PFSK-1 (cell line): Measurements from ENCODE around the gene AGO3.

Experiments used
- FOXP2 ChIP-seq: optimal IDR thresholded peaks from 2 replicates; pipeline ENCODE3; 2011; ENCODE audit warnings: borderline replicate concordance, control low read depth, inconsistent platforms; ENCODE audit not compliant: insufficient read depth; ENCODE audit errors: extremely low read length, extremely low read depth
- POLR2AphosphoS5 ChIP-seq: IDR thresholded peaks from 2 replicates; pipeline ENCODE4 v1.6.1; 2012; ENCODE audit warnings: low read depth, mild to moderate bottlenecking, control low read depth, low read length, moderate library complexity
- SIN3A ChIP-seq: IDR thresholded peaks from 2 replicates; pipeline ENCODE4 v1.6.1; 2012; ENCODE audit warnings: mild to moderate bottlenecking, low read length, moderate library complexity, borderline replicate concordance; ENCODE audit not compliant: insufficient read depth
- TAF1 ChIP-seq: IDR thresholded peaks from 2 replicates; pipeline ENCODE4 v1.6.1; 2012; ENCODE audit warnings: low read length, control low read depth, borderline replicate concordance; ENCODE audit not compliant: insufficient read depth
- TF ChIP-seq, protein P1 (sequence below), 2 experiments: IDR thresholded peaks; 2 replicates each; pipeline versions ENCODE4 v1.6.1 to v1.8.0; 2011 to 2012; ENCODE audit warnings: low read depth in 2 of 2, low read length in 2 of 2, control low read depth in 1 of 2, inconsistent platforms in 1 of 2, mild to moderate bottlenecking in 1 of 2, moderate library complexity in 1 of 2; ENCODE audit not compliant: insufficient read depth in 1 of 2

DNA sequence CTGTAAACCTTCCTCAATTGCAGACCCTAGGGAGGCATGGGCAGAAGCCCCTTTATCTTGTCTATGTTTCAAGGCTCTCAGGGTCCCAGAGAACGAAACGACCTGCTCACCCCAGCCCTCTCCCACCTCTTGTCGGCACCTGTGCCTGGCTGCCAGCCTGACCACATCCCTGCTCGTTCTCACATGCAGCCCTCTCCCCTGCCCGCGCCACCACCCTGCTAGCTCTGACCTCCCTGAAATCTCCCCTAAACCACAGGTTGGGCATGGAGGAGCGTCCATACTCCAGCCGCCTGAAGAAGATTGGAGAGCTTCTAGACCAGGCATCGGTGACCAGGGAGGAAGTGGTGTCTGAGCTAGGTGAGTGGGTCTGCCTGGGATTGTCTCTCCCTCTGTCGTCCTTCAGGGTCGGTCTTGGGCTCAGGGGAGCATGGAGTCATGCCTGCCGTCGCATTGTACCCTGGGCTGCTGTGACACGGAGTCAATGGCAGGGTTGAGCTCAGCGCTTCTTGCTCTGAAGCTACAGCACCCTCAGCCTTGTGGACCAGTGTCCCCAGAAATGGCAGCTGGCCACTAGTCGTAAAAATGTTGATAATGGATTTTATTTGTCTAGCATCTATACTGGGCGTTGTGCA, 161.4 kb downstream of the AGO3 start:
- TF ChIP-seq POLR2AphosphoS5 (no peak), TAF1 (no peak), SIN3A (no peak), FOXP2 (no peak)
- TF ChIP-seq, protein P1, sequence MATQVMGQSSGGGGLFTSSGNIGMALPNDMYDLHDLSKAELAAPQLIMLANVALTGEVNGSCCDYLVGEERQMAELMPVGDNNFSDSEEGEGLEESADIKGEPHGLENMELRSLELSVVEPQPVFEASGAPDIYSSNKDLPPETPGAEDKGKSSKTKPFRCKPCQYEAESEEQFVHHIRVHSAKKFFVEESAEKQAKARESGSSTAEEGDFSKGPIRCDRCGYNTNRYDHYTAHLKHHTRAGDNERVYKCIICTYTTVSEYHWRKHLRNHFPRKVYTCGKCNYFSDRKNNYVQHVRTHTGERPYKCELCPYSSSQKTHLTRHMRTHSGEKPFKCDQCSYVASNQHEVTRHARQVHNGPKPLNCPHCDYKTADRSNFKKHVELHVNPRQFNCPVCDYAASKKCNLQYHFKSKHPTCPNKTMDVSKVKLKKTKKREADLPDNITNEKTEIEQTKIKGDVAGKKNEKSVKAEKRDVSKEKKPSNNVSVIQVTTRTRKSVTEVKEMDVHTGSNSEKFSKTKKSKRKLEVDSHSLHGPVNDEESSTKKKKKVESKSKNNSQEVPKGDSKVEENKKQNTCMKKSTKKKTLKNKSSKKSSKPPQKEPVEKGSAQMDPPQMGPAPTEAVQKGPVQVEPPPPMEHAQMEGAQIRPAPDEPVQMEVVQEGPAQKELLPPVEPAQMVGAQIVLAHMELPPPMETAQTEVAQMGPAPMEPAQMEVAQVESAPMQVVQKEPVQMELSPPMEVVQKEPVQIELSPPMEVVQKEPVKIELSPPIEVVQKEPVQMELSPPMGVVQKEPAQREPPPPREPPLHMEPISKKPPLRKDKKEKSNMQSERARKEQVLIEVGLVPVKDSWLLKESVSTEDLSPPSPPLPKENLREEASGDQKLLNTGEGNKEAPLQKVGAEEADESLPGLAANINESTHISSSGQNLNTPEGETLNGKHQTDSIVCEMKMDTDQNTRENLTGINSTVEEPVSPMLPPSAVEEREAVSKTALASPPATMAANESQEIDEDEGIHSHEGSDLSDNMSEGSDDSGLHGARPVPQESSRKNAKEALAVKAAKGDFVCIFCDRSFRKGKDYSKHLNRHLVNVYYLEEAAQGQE (IDR thresholded peaks at IDR 0.05; ENCODE audit: insufficient read depth in 1 of 2, low read depth in 2 of 2, low read length in 2 of 2), result no peak
